Hepatocyte (in vitro differentiated cells): Measurements from ENCODE around the gene HADH.
"Not testable (repeated sequence)": the region's sequence is repeated elsewhere in the genome, so short reads cannot be mapped to it uniquely, and the experiment has no call there.

Experiments
- CTCF ChIP-seq: fragments of 200-600 bp; sonication (generic); IDR thresholded peaks from 2 replicates; pipeline ENCODE4 v1.5.1; 2016; ENCODE audit warnings: antibody characterized with exemption, mild to moderate bottlenecking; ENCODE audit not compliant: poor library complexity
- EZH2 ChIP-seq: fragments of 200-600 bp; sonication (generic); IDR thresholded peaks from 2 replicates; pipeline ENCODE4 v1.6.1; 2016; ENCODE audit warnings: antibody characterized with exemption, mild to moderate bottlenecking, borderline replicate concordance

GRCh38 chr4:107967519-107967918 is 22.2 kb upstream of the HADH start:
- not testable (repeated sequence) for TF ChIP-seq CTCF, EZH2
